ENCODE results near the gene ZCCHC9.
"Not testable (repeated sequence)": the region's sequence is repeated elsewhere in the genome, so short reads cannot be mapped to it uniquely, and the experiment has no call there.

The ZCCHC9 gene

GRCh38 chr5:81317536-81317935 lies 16.1 kb downstream of the ZCCHC9 start:
- H3K4me1 Mint-ChIP-seq (ENCODE audit: low read depth): peaks cover 2% of the 10 kb centered on the region
- H3K27me3 Mint-ChIP-seq: no peaks in the 10 kb centered on the region
- H3K27ac Mint-ChIP-seq: no peak overlapping the region
- no peaks in the 10 kb centered on the region for H3K9me3 Mint-ChIP-seq
- H3K36me3 Mint-ChIP-seq (ENCODE audit: low read depth): peaks cover 24% of the 10 kb centered on the region
- no peak overlapping the region for H3K4me3 Mint-ChIP-seq
- DNase-seq: no peak

GRCh38 chr5:81326554-81326953 lies 25.2 kb downstream of the ZCCHC9 start:
- DNase-seq: no peak
- H3K9me3 Mint-ChIP-seq: no peaks in the 10 kb centered on the region
- no peak overlapping the region for H3K27ac Mint-ChIP-seq
- H3K36me3 Mint-ChIP-seq (ENCODE audit: low read depth): no peaks in the 10 kb centered on the region
- H3K4me1 Mint-ChIP-seq (ENCODE audit: low read depth): no peaks in the 10 kb centered on the region
- no peaks in the 10 kb centered on the region for H3K27me3 Mint-ChIP-seq
- no peak overlapping the region for H3K4me3 Mint-ChIP-seq

GRCh38 chr5:81334304-81335061 lies 33.1 kb downstream of the ZCCHC9 start:
- DNase-seq: no peak
- H3K27ac Mint-ChIP-seq: no peak overlapping the region
- no peak overlapping the region for H3K4me3 Mint-ChIP-seq
- H3K27me3 Mint-ChIP-seq: no peaks in the 10 kb centered on the region
- no peaks in the 10 kb centered on the region for H3K36me3 Mint-ChIP-seq (ENCODE audit: low read depth)
- no peaks in the 10 kb centered on the region for H3K9me3 Mint-ChIP-seq
- peaks cover 3% of the 10 kb centered on the region for H3K4me1 Mint-ChIP-seq (ENCODE audit: low read depth)

- Mint-ChIP-seq H3K27me3 (no peaks in the 10 kb centered on the region), H3K4me3 (no peak overlapping the region), H3K36me3 (ENCODE audit: low read depth) (no peaks in the 10 kb centered on the region), H3K9me3 (no peaks in the 10 kb centered on the region), H3K4me1 (ENCODE audit: low read depth) (peaks cover 3% of the 10 kb centered on the region), H3K27ac (no peak overlapping the region)
- no peak for DNase-seq
Measured at GRCh38 chr5:81335946-81336345, 34.6 kb downstream of the ZCCHC9 start.

DNA sequence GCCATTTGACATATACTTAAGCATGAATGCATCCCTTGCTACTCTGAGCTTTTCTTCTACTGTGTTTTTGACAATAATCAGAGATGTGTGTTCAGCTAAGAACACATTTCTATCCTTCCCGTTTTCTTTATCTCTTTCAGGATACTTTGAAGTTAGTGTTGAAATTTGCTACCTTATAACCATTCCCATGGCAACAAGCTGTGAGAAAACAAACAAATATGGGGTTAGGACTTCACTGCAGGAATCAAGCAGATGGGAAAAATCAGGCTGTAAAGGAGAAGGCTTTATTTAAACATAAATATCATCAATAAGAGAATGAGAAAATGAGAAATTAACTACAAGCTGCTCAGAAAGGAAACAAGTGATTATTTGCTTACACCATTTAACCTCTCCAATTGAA lies 35.2 kb downstream of the ZCCHC9 start:
- Mint-ChIP-seq H3K4me1 (ENCODE audit: low read depth) (peaks cover 3% of the 10 kb centered on the region), H3K27ac (no peak overlapping the region), H3K27me3 (no peaks in the 10 kb centered on the region), H3K4me3 (no peak overlapping the region), H3K36me3 (ENCODE audit: low read depth) (no peaks in the 10 kb centered on the region), H3K9me3 (no peaks in the 10 kb centered on the region)
- no peak for DNase-seq

GRCh38 chr5:81337803-81338202 lies 36.4 kb downstream of the ZCCHC9 start:
- Mint-ChIP-seq H3K4me3 (no peak overlapping the region), H3K27me3 (no peaks in the 10 kb centered on the region), H3K36me3 (ENCODE audit: low read depth) (no peaks in the 10 kb centered on the region), H3K4me1 (ENCODE audit: low read depth) (peaks cover 3% of the 10 kb centered on the region), H3K27ac (no peak overlapping the region), H3K9me3 (no peaks in the 10 kb centered on the region)
- DNase-seq: no peak

DNA sequence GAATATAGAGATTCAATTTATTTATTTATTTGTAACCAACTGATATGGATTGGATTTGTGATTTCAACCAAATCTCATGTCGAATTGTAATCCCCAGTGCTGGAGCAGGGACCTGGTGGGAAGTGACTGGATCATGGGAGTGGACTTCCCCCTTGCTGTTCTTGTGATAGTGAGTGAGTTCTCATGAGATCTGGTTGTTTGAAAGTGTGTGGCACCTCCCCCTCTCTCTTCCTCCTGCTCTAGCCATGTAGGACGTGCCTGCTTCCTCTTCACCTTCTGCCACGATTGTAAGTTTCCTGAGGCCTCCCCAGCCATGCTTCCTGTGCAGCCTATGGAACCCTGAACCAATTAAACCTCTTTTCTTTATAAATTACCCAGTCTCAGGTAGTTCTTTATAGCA lies 36.8 kb downstream of the ZCCHC9 start:
- not testable (repeated sequence) for H3K9me3 Mint-ChIP-seq; H3K27me3 Mint-ChIP-seq; H3K4me3 Mint-ChIP-seq; H3K36me3 Mint-ChIP-seq (ENCODE audit: low read depth); H3K27ac Mint-ChIP-seq; H3K4me1 Mint-ChIP-seq (ENCODE audit: low read depth); DNase-seq

DNA sequence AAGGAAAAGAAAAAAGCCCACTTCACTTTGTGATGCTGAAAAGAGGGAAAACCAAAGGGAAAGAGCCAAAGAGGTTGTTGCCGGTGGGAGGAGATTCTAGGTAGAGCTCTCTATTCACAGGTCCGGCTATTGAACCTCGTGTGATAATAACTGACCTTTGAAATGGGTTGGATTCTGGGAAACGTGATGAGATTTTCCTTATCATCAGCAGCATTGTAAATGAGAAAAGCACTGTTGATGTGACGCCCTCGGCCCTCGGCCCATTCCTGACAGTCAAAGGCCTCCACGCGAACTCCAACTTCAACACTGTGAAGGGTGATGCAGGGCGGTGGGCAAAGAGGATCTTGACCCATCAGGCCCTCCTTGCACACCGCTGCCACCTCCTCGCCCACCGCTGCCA lies 43.3 kb downstream of the ZCCHC9 start:
- Mint-ChIP-seq H3K36me3 (ENCODE audit: low read depth) (no peaks in the 10 kb centered on the region), H3K27ac (no peak overlapping the region), H3K27me3 (no peaks in the 10 kb centered on the region), H3K4me3 (no peak overlapping the region), H3K4me1 (ENCODE audit: low read depth) (no peaks in the 10 kb centered on the region), H3K9me3 (no peaks in the 10 kb centered on the region)
- no peak for DNase-seq

GRCh38 chr5:81345411-81346003 lies 44.1 kb downstream of the ZCCHC9 start:
- no peaks in the 10 kb centered on the region for H3K27me3 Mint-ChIP-seq
- no peaks in the 10 kb centered on the region for H3K4me1 Mint-ChIP-seq (ENCODE audit: low read depth)
- H3K4me3 Mint-ChIP-seq: no peak overlapping the region
- H3K27ac Mint-ChIP-seq: no peak overlapping the region
- H3K36me3 Mint-ChIP-seq (ENCODE audit: low read depth): no peaks in the 10 kb centered on the region
- no peaks in the 10 kb centered on the region for H3K9me3 Mint-ChIP-seq
- no peak for DNase-seq

DNA sequence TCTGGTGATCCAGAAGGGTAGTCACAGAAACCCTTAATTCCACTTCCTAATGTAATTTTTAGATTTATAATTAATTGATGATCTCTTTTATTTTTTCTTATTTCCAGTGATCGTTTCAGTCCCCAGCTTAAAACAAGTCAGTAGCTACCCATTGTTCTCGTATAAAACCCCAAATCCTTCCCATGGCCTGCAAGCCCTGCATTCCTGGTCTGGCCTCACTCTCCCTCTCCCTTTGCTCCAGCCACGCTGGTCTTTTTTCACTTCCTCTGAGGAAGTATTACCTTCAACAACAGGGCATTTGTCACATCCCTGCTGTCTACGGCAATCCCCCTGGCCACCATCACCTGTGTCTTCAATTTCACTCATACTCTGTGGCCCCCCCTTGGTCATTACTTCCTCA lies 47.8 kb downstream of the ZCCHC9 start:
- no peak overlapping the region for H3K27ac Mint-ChIP-seq
- no peak overlapping the region for H3K4me3 Mint-ChIP-seq
- no peaks in the 10 kb centered on the region for H3K27me3 Mint-ChIP-seq
- H3K4me1 Mint-ChIP-seq (ENCODE audit: low read depth): no peaks in the 10 kb centered on the region
- H3K9me3 Mint-ChIP-seq: no peaks in the 10 kb centered on the region
- H3K36me3 Mint-ChIP-seq (ENCODE audit: low read depth): no peaks in the 10 kb centered on the region
- DNase-seq: no peak

- no peaks in the 10 kb centered on the region for H3K36me3 Mint-ChIP-seq (ENCODE audit: low read depth)
Measured at GRCh38 chr5:81350507-81350906, 49.1 kb downstream of the ZCCHC9 start.

DNA sequence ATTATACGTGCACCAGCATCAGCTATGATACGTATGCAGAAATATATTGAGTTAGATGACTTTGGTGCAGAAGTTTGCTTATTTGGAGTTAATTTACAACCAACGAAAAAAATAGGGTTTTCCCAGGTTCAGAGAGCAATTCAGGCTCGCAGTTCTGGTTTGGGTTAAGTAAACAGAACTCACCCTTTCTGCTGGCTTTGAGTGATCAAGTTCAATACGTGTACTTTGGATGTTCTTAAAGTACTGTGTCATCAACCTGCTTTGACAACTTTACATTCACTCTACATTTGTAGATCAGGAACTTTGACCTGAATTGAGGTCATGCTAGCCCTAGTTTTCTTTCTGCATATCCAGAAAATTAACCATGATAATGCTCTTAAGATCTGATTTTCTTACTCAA lies 51.8 kb downstream of the ZCCHC9 start:
- no peak overlapping the region for H3K27ac Mint-ChIP-seq
- H3K4me3 Mint-ChIP-seq: no peak overlapping the region
- no peaks in the 10 kb centered on the region for H3K4me1 Mint-ChIP-seq (ENCODE audit: low read depth)
- DNase-seq: no peak
- H3K9me3 Mint-ChIP-seq: no peaks in the 10 kb centered on the region
- no peaks in the 10 kb centered on the region for H3K36me3 Mint-ChIP-seq (ENCODE audit: low read depth)
- H3K27me3 Mint-ChIP-seq: no peaks in the 10 kb centered on the region

More at GRCh38 chr5:81350507-81350906, 49.1 kb downstream of the ZCCHC9 start:
- Mint-ChIP-seq H3K4me1 (ENCODE audit: low read depth) (no peaks in the 10 kb centered on the region), H3K27me3 (no peaks in the 10 kb centered on the region), H3K27ac (no peak overlapping the region), H3K9me3 (no peaks in the 10 kb centered on the region), H3K4me3 (no peak overlapping the region)
- no peak for DNase-seq

DNA sequence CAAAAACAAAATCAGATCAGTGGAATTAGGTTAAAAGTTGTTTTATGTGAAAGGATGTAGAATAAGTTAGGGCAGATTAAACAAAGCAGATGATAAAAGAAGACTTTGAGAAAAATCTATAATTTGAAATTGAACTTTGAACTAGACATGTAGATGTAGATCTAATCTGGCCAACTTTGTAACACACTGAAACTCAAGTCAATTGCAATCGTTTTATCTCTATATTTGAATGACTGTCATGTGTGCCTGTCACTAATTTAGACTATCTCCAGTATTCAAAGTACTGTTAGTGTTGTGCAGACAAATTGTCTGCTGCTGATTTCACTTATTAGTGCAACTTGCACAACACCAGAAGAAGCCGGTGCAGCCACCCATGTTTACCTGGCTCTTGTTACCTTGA lies 52.7 kb downstream of the ZCCHC9 start:
- Mint-ChIP-seq H3K36me3 (ENCODE audit: low read depth) (no peaks in the 10 kb centered on the region), H3K4me1 (ENCODE audit: low read depth) (no peaks in the 10 kb centered on the region), H3K27me3 (no peaks in the 10 kb centered on the region), H3K4me3 (no peak overlapping the region), H3K9me3 (no peaks in the 10 kb centered on the region), H3K27ac (no peak overlapping the region)
- DNase-seq: no peak

- H3K4me1 Mint-ChIP-seq (ENCODE audit: low read depth): no peaks in the 10 kb centered on the region
- no peak overlapping the region for H3K4me3 Mint-ChIP-seq
- H3K27me3 Mint-ChIP-seq: no peaks in the 10 kb centered on the region
- no peaks in the 10 kb centered on the region for H3K9me3 Mint-ChIP-seq
- H3K27ac Mint-ChIP-seq: no peak overlapping the region
- no peak for DNase-seq
- no peaks in the 10 kb centered on the region for H3K36me3 Mint-ChIP-seq (ENCODE audit: low read depth)
Measured at GRCh38 chr5:81355291-81356251, 54.2 kb downstream of the ZCCHC9 start.

DNA sequence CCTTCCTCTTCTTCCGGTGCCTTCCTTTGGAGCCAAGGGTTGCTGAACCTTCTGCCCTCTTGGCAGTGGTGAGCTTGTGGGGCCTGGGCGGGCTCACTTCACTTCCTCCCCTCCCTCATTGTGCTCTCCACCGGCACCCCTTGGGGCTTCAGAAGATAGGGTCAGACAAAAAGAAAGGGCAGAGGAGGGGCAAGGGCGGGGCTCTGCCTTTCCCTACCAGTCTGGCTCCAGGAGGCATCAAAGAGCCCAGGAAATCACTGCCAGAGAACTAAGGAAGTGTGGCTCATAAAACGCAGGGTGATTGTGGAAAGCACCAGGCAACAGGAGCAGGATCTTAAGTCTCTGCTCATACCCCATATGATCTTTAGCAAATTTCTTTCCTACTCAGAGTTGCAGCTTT lies 57.7 kb downstream of the ZCCHC9 start:
- Mint-ChIP-seq H3K27ac (no peak overlapping the region), H3K4me1 (ENCODE audit: low read depth) (no peaks in the 10 kb centered on the region), H3K9me3 (no peaks in the 10 kb centered on the region), H3K27me3 (no peaks in the 10 kb centered on the region), H3K4me3 (no peak overlapping the region), H3K36me3 (ENCODE audit: low read depth) (no peaks in the 10 kb centered on the region)
- no peak for DNase-seq

Measured in activated T-cell treated with anti-CD3 and anti-CD28 coated beads, Interleukin-2, amount 50 U/mL, for 24 hours (primary cell).